A549 treated with CORT108297 at 1 μM for 4 hours (cell line): ENCODE results near the gene GSG1L. TPM values are rescaled to one million over a fixed set of nuclear protein-coding genes. Genes with fewer than 3 reads are reported as not detected.

ENCODE experiments used
- total RNA-seq: library from RNA; stranded (reverse); fragments of 200-300 nt; extraction: Qiagen RNA extraction; gene quantifications from 5 replicates; pipeline ENCODE4 v1.2.3, GENCODE V29; 2022

Gene GSG1L
- not detected in 5 replicates for total RNA-seq

DNA sequence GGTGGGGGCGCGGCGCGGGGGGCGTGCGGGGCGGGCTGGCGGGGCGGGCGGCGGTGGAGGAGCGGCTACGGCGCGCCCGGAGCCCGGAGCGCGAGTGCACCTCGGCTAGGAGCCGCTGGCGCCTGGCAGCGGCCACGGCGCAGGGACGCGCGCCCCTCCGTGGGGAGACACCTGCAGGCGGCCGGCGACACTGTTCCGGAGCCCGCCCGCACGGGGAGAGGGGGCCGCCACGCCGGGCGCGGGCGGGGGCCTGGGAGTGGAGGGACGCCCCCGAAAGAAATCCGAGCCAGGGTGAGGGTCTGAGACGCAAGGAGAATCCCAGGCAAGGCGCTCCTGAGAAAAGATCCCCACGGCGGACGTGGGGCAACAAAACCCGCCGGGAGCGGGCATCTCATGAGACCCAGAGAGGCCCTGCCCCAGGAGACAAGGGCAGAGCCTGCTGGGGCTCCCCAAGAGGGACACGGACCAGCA is at the start of gene GSG1L:
Gene GSG1L (minus strand): TSS at position 124 of the 471 bp plus-strand sequence. CDS start 290 bp downstream, outside the sequence.

Other genes with a start within 250 kb of the GSG1L start
- 73.5 to 107 TPM (median 99.6 TPM) in 5 replicates for gene XPO6, start 148.3 kb upstream of the GSG1L start, total RNA-seq
- gene SBK1, start 228.8 kb upstream of the GSG1L start, total RNA-seq: 0.20 to 0.37 TPM (median 0.34 TPM) in 5 replicates